Retinal pigment epithelial cell (primary cell): ENCODE data around the gene MSI2.

Source experiments
- DNase-seq: peaks from one replicate; pipeline ENCODE4 v3.0.0-alpha.2; 2010; ENCODE audit warnings: low read depth
- H3K4me3 ChIP-seq: 2 replicates; pipeline ENCODE4 v1.5.1; 2011; ENCODE audit warnings: mild to moderate bottlenecking, low read length, control low read depth, moderate library complexity
- CTCF ChIP-seq: conservative IDR thresholded peaks from 2 replicates; pipeline ENCODE4 v1.5.1; 2011; ENCODE audit warnings: low read depth, low read length, control low read depth, inconsistent platforms

Gene MSI2

GRCh38 chr17:57593739-57594462 is 337.6 kb downstream of the MSI2 start:
- TF ChIP-seq CTCF, result no peak
- DNase-seq, result no peak
- H3K4me3 ChIP-seq, result no peak overlapping the region

DNA sequence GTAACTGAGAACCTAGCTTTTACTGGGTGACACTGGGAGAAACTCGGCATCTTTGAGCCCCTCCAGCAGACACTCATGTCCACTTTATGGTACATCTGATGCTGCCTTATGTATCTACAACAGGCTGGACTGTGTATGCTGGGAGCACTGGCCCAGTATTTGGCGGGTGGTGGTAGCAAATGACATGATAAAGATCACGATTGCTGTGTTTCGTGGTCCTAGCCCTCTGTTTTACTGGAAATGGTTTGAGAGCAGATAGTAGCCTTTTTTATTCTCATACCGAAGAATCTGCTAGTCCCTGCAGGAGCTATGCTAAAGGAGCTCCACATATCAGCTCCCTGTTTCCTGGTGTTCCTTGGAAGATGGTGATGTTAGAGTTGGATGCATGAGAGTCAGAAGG is 338.4 kb downstream of the MSI2 start:
- H3K4me3 ChIP-seq, result no peak overlapping the region
- no peak for DNase-seq
- no peak for TF ChIP-seq CTCF

GRCh38 chr17:57595426-57595825 is 339.1 kb downstream of the MSI2 start:
- no peak for DNase-seq
- H3K4me3 ChIP-seq, result no peak overlapping the region
- no peak for TF ChIP-seq CTCF

DNA sequence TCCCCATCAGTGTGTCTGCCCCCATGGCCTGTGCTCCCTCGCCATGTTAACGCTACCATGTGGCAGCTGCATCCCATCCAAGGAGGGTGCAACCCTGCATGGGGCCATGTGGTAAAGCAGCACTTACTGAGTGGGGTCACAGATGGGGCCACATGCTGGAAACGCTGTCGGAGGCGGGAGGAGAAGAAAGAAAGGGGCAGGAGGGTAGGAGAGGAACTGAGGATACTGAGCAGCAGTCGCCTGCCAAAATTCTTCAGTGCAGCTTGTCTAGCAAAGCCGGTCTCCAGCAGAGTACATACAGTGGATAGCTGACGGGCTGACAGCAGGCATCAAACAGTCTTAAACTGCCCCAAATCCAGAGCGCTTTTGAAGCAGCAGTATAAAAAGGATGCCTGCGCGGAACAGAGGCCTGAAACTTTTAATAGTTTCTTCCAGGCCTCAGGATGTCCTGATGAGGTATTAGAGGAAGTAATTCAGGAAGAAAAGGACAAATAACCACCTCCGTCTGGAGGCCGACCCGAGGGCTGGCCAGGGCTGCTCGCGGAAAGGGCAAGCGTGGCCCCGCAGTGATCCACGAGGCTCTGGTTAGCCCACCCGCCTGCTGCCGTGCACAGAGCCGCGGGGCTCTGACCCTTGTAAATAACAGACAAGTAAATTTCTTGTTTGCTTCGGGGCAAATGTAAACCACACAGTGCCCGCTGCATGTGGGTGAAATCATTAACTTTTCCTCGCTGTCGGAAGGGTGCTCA is 339.8 kb downstream of the MSI2 start:
- H3K4me3 ChIP-seq, result no peak overlapping the region
- TF ChIP-seq CTCF, result no peak
- DNase-seq, result no peak

GRCh38 chr17:57597101-57597500 is 340.8 kb downstream of the MSI2 start:
- no peak for DNase-seq
- TF ChIP-seq CTCF, result no peak
- no peak overlapping the region for H3K4me3 ChIP-seq

DNA sequence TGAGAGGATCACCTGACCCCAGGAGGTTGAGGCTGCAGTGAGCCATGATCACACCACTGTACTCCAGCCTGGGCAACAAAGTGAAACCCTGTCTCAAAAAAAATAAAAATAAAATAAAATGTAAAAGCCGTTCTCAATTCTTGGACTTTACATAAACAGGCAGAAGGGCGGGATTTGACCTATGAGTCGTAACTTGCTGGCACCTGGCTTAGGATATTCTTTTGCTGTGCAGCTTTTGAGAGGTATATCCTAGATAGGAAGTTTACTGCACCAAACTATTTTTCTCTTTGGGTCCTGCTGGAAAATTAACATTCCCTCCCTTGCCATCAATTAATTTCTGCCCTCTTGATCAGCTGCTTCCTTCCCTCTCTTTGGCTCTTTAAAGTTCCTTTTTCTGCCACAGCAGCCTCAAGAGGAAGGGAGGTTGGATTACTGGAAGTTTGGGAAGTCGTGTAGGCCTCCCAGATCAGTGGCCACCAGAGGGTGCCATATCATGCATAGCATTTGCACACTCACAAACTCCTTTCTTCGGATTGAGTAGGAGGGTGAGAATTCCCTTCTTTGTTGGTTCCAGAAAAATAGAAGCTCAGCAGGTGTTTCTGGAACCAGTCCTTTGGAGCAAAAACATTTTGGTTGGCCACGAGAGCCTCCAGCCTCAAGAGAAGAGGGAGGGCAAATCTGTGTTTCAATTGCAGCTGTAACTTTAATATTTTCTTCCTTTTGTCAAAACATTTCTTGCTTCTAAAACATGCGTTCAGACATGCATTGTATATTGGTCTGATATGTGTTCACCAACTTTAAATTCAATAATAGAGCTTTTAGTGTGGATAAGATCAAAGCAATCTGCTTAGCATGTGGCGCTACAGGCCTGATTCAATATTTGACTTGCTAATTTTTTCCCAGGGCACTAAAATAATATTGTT is 341.5 kb downstream of the MSI2 start:
- no peak overlapping the region for H3K4me3 ChIP-seq
- DNase-seq, result no peak
- TF ChIP-seq CTCF, result peak; percentile 95
